Left renal pelvis (tissue), 4 donors: ENCODE data around the gene PRPF4. TPM values are rescaled to one million over a fixed set of nuclear protein-coding genes. Genes with fewer than 3 reads are reported as not detected.
"Not testable (repeated sequence)": the region's sequence is repeated elsewhere in the genome, so short reads cannot be mapped to it uniquely, and the experiment has no call there.

Source experiments
- DNase-seq, 4 donors: peaks; one replicate each; pipeline ENCODE4 v3.0.0-alpha.2; 2013; ENCODE audit warnings: low read depth in 4 of 4, low spot score in 3 of 4
- polyA plus RNA-seq, 4 donors: library from polyadenylated mRNA; unstranded; fragments of 120-200 nt; gene quantifications; one replicate each; pipeline ENCODE4 v1.2.1, GENCODE V29; 2013; ENCODE audit not compliant: insufficient read length in 4 of 4

Gene PRPF4
- polyA plus RNA-seq = 10 to 100 TPM; 26.9 to 43.0 (median 35.3) TPM

- DNase-seq = peak; percentile 94 to 96 (median 96)
Measured at GRCh38 chr9:113275157-113276131, at the start of gene PRPF4, which contains the start of gene CDC26. PRPF4 (plus strand) TSS chr9:113275658; CDS start chr9:113275744, 86 bp downstream. CDC26 (minus strand) TSS chr9:113275572; CDS start chr9:113272507, 3,065 bp downstream.

- DNase-seq = no peak
Measured at GRCh38 chr9:113227436-113227835, 48.0 kb upstream of the PRPF4 start.

GRCh38 chr9:113228130-113228665 lies 47.3 kb upstream of the PRPF4 start:
- no peak for DNase-seq

- DNase-seq = no peak
Measured at GRCh38 chr9:113231701-113232100, 43.8 kb upstream of the PRPF4 start.

- not testable (repeated sequence) for DNase-seq
Measured at GRCh38 chr9:113235701-113236255, 39.7 kb upstream of the PRPF4 start.

- DNase-seq = no peak
Measured at GRCh38 chr9:113237026-113237425, 38.4 kb upstream of the PRPF4 start.

- DNase-seq = no peak
Measured at GRCh38 chr9:113238202-113238858, 37.1 kb upstream of the PRPF4 start.

- no peak for DNase-seq
Measured at GRCh38 chr9:113238859-113239232, 36.6 kb upstream of the PRPF4 start.

- no peak for DNase-seq
Measured at GRCh38 chr9:113241161-113241560, 34.3 kb upstream of the PRPF4 start.

GRCh38 chr9:113244556-113244955 lies 30.9 kb upstream of the PRPF4 start:
- no peak for DNase-seq

- DNase-seq = no peak
Measured at GRCh38 chr9:113245894-113246293, 29.6 kb upstream of the PRPF4 start.

- DNase-seq = no peak
Measured at GRCh38 chr9:113246928-113247327, 28.5 kb upstream of the PRPF4 start.

- DNase-seq = no peak
Measured at GRCh38 chr9:113247640-113248039, 27.8 kb upstream of the PRPF4 start.

- not testable (repeated sequence) for DNase-seq
Measured at GRCh38 chr9:113249661-113250060, 25.8 kb upstream of the PRPF4 start.

- DNase-seq = no peak
Measured at GRCh38 chr9:113250807-113251206, 24.7 kb upstream of the PRPF4 start.

GRCh38 chr9:113254991-113255390 lies 20.5 kb upstream of the PRPF4 start:
- DNase-seq = no peak

- no peak for DNase-seq
Measured at GRCh38 chr9:113255438-113255837, 20.0 kb upstream of the PRPF4 start.

- no peak for DNase-seq
Measured at GRCh38 chr9:113257863-113258262, 17.6 kb upstream of the PRPF4 start.

GRCh38 chr9:113258282-113258681 lies 17.2 kb upstream of the PRPF4 start:
- DNase-seq = no peak

GRCh38 chr9:113261917-113262671 lies 13.4 kb upstream of the PRPF4 start:
- no peak for DNase-seq
